NCI-H526 (cell line): ENCODE measurements around the gene OR6K6.

Source experiments
- DNase-seq, 2 experiments: peaks; one replicate each; lab custom pipeline; 2025; lab: John Stamatoyannopoulos, UW

The OR6K6 gene

DNA sequence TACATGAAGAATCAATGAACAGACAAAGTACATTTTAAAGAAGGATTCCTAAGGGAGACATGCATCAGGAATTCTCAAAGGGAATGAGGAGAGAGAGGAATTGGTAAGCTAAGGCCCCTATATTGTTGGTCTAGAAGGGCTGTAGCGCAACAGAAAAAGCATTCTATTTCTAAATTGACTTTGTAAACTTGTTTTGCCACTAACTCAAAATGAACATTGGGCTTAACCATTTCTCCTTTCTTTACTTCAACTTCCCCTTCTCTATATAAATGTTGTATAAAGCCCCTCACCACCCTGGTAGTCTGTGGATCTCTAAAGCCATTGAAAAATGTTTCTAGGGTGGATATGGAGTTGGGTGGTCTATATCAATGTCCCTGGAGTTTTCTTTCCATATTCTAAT, 46.9 kb downstream of the OR6K6 start:
- DNase-seq = no peak

DNA sequence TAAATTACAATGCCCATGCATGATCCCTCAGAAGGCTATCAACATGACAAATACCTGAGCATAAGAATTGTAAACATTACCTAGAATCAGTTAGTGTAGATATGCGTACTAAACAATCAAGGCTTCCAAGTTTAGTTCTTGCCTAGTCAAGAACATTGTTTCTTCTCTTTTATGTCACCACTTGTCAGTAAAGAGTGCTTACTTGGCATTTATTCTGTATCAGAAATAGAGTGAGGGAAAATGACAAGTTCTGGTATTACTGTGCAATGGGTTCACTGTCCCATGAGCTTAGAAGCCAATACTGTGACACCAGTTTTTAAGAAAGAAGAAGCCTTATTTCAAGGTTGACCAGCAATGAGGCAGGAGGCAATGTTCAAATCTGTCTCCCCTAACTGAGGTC, 49.2 kb downstream of the OR6K6 start:
- DNase-seq = no peak
